ENCODE measurements around the gene SFSWAP.
A peak's percentile ranks its signal among the peaks of the same experiment; 100 is the strongest.
"Not testable (repeated sequence)": the region's sequence is repeated elsewhere in the genome, so short reads cannot be mapped to it uniquely, and the experiment has no call there.

Gene SFSWAP

GRCh38 chr12:131679816-131680215 is 31.1 kb upstream of the SFSWAP start:
- not testable (repeated sequence) for DNase-seq

DNA sequence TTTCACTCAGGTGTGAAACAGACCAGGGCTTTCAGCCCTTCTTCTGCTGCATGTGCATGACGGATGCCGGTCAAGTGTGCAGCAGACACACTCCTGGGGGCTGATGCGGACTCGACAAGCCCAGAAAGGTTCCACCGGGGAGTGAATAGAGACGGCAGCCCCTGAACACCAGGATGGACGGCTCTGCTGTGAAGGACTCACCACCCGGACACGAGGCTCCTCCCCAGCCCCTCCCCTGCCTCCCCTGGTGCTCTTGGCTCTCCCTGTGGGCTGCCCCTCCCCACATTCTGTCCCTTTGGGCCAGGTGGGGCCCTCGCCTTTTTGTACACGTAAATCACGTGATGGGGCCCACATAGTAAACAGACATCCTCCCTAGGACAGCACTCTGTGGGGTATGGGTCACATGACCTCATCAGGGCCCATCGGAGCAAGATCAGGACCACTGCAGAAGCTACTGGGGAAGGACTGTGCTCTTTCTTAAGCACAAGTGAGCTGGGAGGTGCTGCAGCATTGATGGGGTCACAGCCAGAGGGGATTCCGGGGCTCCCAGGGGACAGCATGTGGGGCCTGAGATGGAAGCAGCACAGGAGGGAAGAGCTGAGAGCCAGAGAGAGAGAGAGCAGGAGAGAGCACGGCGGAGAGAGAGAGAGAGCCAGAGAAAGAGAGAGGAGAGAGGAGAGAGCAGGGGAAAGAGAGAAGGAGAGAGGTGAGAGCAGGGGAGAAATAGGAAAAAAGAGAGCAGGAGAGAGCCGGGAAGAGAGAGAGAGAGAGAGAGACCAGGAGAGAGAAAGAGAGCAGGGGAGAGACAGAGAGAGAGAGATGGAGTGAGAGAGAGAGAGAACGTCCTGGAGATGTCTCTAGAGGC is 30.3 kb upstream of the SFSWAP start:
- not testable (repeated sequence) for DNase-seq

- DNase-seq, result no peak
Observed at GRCh38 chr12:131681257-131681620, 29.7 kb upstream of the SFSWAP start.

GRCh38 chr12:131681746-131682509 is 29.0 kb upstream of the SFSWAP start:
- DNase-seq, result peak in 1 of 2 donors; percentile 89

GRCh38 chr12:131682510-131682895 is 28.4 kb upstream of the SFSWAP start:
- DNase-seq, result peak in 1 of 2 donors; percentile 52

GRCh38 chr12:131683266-131684014 is 27.4 kb upstream of the SFSWAP start:
- no peak for DNase-seq

DNA sequence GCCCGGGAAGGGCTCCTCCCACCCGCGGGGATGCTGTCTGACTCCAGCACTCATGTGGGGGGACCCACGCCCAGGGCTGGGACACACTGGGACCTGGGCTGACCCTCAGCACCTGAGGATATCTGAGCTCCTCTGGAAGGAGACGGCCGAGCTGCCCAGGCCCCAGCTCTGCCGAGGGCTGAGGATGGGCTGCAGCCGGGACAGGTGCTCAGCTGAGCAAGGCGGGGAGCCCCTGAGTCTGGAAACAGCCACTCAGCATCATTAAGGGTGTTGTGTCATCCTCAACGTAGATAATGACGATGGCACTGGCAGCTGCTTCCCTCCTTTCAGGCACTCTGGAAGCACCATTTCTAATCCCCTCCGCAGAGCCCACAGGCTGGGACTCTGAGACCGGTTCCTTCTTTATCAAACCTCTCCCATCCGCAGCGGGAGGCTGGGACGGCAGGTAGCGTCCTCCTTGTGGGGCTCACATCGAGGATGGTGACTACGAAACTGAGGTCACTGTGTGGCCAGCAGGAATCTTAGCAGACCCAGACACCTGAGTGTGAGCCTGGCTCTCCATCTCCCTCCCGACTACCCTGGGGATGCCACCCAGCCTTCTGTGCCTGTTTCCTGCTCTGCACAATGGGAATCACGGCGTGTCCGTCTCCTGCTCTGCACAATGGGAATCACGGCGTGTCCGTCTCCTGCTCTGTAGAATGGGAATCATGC is 26.7 kb upstream of the SFSWAP start:
- no peak for DNase-seq

- DNase-seq, result no peak
Observed at GRCh38 chr12:131687346-131688125, 23.4 kb upstream of the SFSWAP start.

GRCh38 chr12:131688131-131688844 is 22.6 kb upstream of the SFSWAP start:
- DNase-seq, result no peak

GRCh38 chr12:131688845-131689154 is 22.1 kb upstream of the SFSWAP start:
- DNase-seq, result no peak

DNA sequence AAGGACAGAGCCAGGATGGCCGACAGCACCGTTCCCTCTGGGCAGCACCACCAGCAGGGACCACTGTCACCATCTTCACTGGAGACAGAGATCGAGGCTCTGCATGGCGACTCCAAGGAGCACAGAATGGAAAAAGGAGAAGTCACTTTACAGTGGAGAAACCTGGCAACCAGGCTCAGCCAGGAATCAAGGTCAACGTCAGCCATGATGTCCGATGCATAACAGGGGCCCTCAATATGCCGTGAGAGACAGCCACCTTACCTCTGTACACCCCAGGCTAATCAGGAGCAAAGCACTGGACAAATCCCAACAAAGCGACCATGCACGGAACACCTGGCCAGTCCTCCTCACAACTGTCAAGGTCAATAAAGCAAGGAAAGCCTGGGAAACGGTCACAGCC is 20.6 kb upstream of the SFSWAP start:
- DNase-seq, result no peak

DNA sequence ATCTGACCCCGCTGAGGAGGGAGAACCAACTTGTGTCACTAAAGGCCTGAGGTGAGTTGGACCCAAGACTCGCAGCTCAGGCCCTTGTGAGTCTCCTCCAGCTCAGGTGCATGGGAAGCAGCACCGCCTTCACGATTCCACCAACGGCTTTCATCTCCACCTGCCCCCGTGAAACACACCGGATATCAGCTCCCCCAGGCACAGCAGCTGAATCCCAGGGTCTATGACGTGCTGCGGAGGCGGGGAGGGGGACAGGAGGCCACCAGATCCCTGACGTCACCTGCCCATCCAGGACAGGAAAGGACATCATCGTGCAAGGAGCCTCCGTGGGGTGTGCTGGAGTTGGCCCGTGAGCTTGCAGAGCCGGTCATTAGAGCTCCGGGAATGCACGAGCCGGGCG is 18.5 kb upstream of the SFSWAP start:
- DNase-seq, result no peak

DNA sequence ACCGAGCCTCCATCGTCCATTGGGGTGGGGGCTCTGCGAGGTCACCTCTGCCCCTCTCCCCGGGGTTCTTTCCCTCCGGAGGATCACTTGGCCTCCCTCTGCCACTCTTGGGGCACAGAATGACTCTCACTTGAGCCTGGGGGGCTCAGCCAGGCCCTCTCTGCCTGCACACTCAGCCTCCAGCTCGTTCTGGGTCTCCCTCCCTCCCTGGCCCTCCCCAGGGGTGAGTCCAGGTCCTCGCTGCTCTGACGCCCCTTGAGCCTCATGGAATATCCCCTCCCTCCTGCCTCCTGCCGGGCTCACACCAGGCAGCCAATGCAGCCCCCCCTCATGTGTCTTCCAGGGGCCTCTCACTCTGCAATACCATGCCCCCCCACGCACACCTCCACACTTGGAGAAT is 17.7 kb upstream of the SFSWAP start:
- no peak for DNase-seq

DNA sequence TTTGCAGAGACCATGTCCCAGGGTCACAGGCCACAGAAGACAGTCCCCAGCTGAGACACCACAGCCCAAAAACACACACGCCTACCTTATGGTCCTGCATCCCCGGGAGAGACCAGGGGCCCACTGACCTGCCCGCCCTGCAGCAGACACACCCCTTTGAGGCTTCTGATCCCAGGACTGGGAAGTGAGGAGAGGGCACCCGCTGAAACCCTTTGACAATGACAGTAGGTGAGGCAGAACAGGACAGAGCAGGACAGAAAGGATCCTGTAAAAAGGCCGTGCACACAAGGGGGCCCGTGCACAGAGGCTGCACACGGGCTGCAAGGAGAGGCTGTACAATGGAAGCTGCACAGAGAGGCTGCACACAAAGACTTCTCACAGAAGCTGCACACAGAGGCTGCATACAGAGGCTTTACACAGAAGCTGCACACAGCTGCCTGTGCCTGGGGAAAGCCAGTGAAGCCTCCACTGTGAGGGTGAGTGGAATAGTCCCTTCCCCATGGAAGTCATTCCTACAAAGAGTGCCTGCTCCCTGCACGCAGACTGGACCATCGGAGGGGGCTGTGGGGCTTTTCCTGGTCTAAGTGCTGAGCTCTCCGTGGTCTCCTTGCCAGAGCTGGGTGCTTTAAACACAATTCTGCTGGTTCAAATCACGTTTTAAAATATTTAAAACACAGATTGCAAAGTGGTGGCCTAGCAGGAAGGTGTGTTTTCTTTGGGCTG is 16.6 kb upstream of the SFSWAP start:
- DNase-seq, result no peak

GRCh38 chr12:131695968-131696367 is 14.9 kb upstream of the SFSWAP start:
- no peak for DNase-seq

DNA sequence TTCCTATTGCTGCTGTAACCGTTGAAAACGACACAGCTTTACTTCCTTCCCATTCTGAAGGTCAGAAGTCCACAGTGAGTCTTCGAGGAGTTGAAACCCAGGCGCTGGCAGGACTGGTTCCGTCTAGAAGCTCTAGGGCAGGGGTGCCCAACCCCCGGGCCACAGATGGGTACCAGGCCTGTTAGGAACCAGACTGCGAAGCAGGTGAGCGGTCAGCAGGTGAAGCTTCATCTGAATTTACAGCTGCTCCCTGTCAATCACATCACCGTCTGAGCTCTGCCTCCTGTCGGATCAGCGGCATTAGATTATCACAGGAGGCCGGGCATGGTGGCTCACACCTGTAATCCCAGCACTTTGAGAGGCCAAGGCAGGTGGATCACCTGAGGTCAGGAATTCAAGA is 12.6 kb upstream of the SFSWAP start:
- no peak for DNase-seq

DNA sequence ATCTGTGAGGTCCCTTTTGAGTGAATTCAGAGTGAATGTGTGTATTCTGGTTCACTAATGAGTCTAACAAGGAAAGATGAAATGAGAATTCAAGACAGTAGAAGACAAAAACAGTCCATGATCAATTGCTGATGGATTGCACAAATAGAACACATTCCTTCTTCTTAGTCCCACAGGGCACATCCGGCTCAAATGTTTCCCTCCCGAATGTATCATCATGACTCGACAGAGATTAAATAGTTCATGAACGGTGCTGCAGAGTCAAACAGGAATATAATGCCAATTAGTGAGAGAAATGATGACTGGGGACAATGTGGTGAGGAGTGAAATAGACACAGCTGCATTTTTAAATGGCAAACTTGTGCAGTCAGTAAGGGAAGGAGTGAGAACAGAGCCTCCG is 11.5 kb upstream of the SFSWAP start:
- DNase-seq, result no peak

- DNase-seq, result no peak
Observed at GRCh38 chr12:131700271-131700670, 10.6 kb upstream of the SFSWAP start.

- no peak for DNase-seq
Observed at GRCh38 chr12:131701705-131702572, 9.0 kb upstream of the SFSWAP start.

GRCh38 chr12:131702573-131702877 is 8.4 kb upstream of the SFSWAP start:
- DNase-seq, result no peak

Data from CD4-positive, alpha-beta T cell treated with Interleukin-1 beta for 1 hour (primary cell).